Measurements from ENCODE around the gene RIMBP3C. TPM values are rescaled to one million over a fixed set of nuclear protein-coding genes. Genes with fewer than 3 reads are reported as not detected.

The RIMBP3C gene
- total and polyA plus RNA-seq, 2 of the 8 experiments (the other 6 are each of a cell fraction or from before 2014, with no cell fraction given), result 0.08 TPM; not detected in 1

GRCh38 chr22:21593406-21594232 lies 42.4 kb upstream of the RIMBP3C start:
- Histone ChIP-seq H3K14ac (ENCODE audit: insufficient read length) (no peak overlapping the region), H3K4me1 (replicated peaks in 1 of 4; ENCODE audit: control insufficient read depth in 3 of 4, insufficient read depth in 4 of 4, low read length in 3 of 4) (no peaks in the 10 kb centered on the region), H4K5ac (ENCODE audit: insufficient read length, low read depth, low read length) (no peak overlapping the region), H3K18ac (ENCODE audit: extremely low read depth, low read length) (no peak overlapping the region), H3K23me2 (ENCODE audit: low read depth, low read length) (no peaks in the 10 kb centered on the region), H3K23ac (ENCODE audit: insufficient read length) (no peak overlapping the region), H2BK5ac (ENCODE audit: low read depth, low read length) (no peak overlapping the region; the same call in 1 of the 2 replicates), H3K79me2 (ENCODE audit: control insufficient read depth in 1 of 2, insufficient read depth in 2 of 2, low read length in 2 of 2) (peaks cover 3 to 94% of the 10 kb centered on the region in 2 experiments; a peak in 3 of 4 replicates), H3K4me3 (ENCODE audit: extremely low read depth in 1 of 4, insufficient read depth in 2 of 4, low read depth in 3 of 4, low read length in 4 of 4) (no peak overlapping the region), H3K9me3 (ENCODE audit: insufficient read depth in 2 of 2, low read depth in 1 of 2, low read length in 1 of 2) (no peaks in the 10 kb centered on the region), H2AFZ (ENCODE audit: low read length) (no peak overlapping the region), H4K20me1 (replicated peaks in 1 of 2; ENCODE audit: control insufficient read depth in 1 of 2, insufficient read depth in 2 of 2, low read length in 2 of 2) (peaks cover 39 to 46% of the 10 kb centered on the region in 2 experiments), H2BK15ac (ENCODE audit: low read length) (no peak overlapping the region), H3K27me3 (replicated peaks in 1 of 4; ENCODE audit: control insufficient read depth in 3 of 4, extremely low read depth in 1 of 4, insufficient read depth in 3 of 4, low read length in 3 of 4) (no peaks in the 10 kb centered on the region), H3K9ac (replicated peaks in 1 of 4; ENCODE audit: extremely low read depth in 1 of 4, low read depth in 3 of 4, low read length in 3 of 4) (no peak overlapping the region), H3K79me1 (ENCODE audit: low read depth, low read length) (peaks cover 23% of the 10 kb centered on the region), H4K8ac (ENCODE audit: extremely low read depth, insufficient read depth, low read length) (no peak overlapping the region), H2BK20ac (ENCODE audit: low read length) (no peak overlapping the region), H3K4ac (replicated peaks; ENCODE audit: insufficient read length, low read depth, low read length) (no peak overlapping the region), H3K56ac (replicated peaks; ENCODE audit: insufficient read length, low read depth, low read length) (no peak overlapping the region), H3K4me2 (ENCODE audit: insufficient read depth in 1 of 2, low read depth in 2 of 2, low read length in 2 of 2) (no peak overlapping the region), H2BK120ac (replicated peaks; ENCODE audit: low read depth, low read length) (no peak overlapping the region), H2AK5ac (ENCODE audit: low read depth, low read length) (no peak overlapping the region), H3K27ac (ENCODE audit: low read depth, low read length) (no peak overlapping the region), H4K91ac (replicated peaks; ENCODE audit: insufficient read length, low read length) (no peak overlapping the region), H2BK12ac (ENCODE audit: low read depth, low read length) (no peak overlapping the region), H3K36me3 (ENCODE audit: control insufficient read depth in 2 of 4, insufficient read depth in 4 of 4, low read length in 3 of 4) (peaks cover 6 to 29% (median 19%) of the 10 kb centered on the region in 4 experiments)
- DNase-seq (ENCODE audit: low read depth in 1 of 2, low spot score in 2 of 2), result peak in 1 of 2 experiments; percentile 56
- no peak for FAIRE-seq
- ChIA-PET POLR2A (ENCODE audit: partially characterized antibody) (interaction anchor here (1.2 to 1.7 kb wide), 4 partner anchors 18 to 59 kb away, joined by 3 to 6 read pairs (median 4); no protein-coding TSS in a partner anchor), CTCF (ENCODE audit: partially characterized antibody) (interaction anchor here (0.6 to 5.1 kb wide), 30 partner anchors 8 to 1889 kb away, joined by 3 to 29 read pairs (median 4); partner anchors contain the start of gene SDF2L1)
- WGBS, 2 experiments (ENCODE audit: extremely low coverage in 1 of 2, insufficient coverage in 1 of 2, insufficient read length in 1 of 2, insufficient replicate concordance in 2 of 2, low coverage in 1 of 2, low lambda C conversion rate in 2 of 2, missing lambda C conversion rate in 1 of 2), result 85% methylated on average over 11 of the region's 11 CpGs; no CpG with 5 or more reads in 1 of the 2 experiments
- TF ChIP-seq CTCF (IDR thresholded peaks at IDR 0.05; ENCODE audit: control extremely low read depth in 1 of 3, insufficient read depth in 1 of 3, low read depth in 1 of 3, low read length in 3 of 3) (peak; percentile 66 to 93 (median 85)), RAD21 (IDR thresholded peaks at IDR 0.05 in 1 of 2, conservative IDR thresholded peaks at IDR 0.05 in 1 of 2; ENCODE audit: low read depth in 2 of 2, low read length in 2 of 2) (peak; percentile 34 to 52; a peak in 3 of 4 replicates), KDM1A (IDR thresholded peaks at IDR 0.05; ENCODE audit: borderline replicate concordance, low read length) (no peak)
